SK-N-SH treated with all-trans-retinoic acid at 6 μM for 48 hours (cell line): ENCODE results near the gene GALNTL6.

Experiments
- ARNTL ChIP-seq: fragments of 450-650 bp; formaldehyde crosslinking; IDR thresholded peaks from 2 replicates; pipeline ENCODE4 v1.5.0; 2020; ENCODE audit warnings: low read depth, mild to moderate bottlenecking, moderate library complexity, borderline replicate concordance
- BACH2 ChIP-seq: fragments of 250-450 bp; sonication (Bioruptor Pico); IDR thresholded peaks from 2 replicates; pipeline ENCODE4 v1.9.0; 2021; ENCODE audit warnings: mild to moderate bottlenecking, borderline replicate concordance
- CREB5 ChIP-seq: fragments of 250-450 bp; sonication (Bioruptor Pico); IDR thresholded peaks from 2 replicates; pipeline ENCODE4 v1.5.1; 2020; ENCODE audit warnings: low read depth, mild to moderate bottlenecking, moderate library complexity
- CSDC2 ChIP-seq: fragments of 250-450 bp; sonication (Bioruptor Pico); IDR thresholded peaks from 2 replicates; pipeline ENCODE4 v1.5.0; 2020; ENCODE audit warnings: mild to moderate bottlenecking, moderate library complexity
- CSRNP3 ChIP-seq: fragments of 250-450 bp; sonication (Bioruptor Pico); IDR thresholded peaks from 2 replicates; pipeline ENCODE4 v1.5.1; 2021; ENCODE audit warnings: mild to moderate bottlenecking, moderate library complexity
- GLIS3 ChIP-seq: fragments of 250-450 bp; sonication (Bioruptor Pico); IDR thresholded peaks from 2 replicates; pipeline ENCODE4 v1.5.0; 2020; ENCODE audit warnings: mild to moderate bottlenecking, moderate library complexity
- OSR1 ChIP-seq: fragments of 250-450 bp; sonication (Bioruptor Pico); IDR thresholded peaks from 2 replicates; pipeline ENCODE4 v1.8.0; 2022; ENCODE audit warnings: moderate library complexity, mild to moderate bottlenecking, inconsistent platforms
- PATZ1 ChIP-seq: fragments of 250-450 bp; sonication (Bioruptor Pico); IDR thresholded peaks from 2 replicates; pipeline ENCODE4 v1.8.0; 2020; ENCODE audit warnings: mild to moderate bottlenecking, moderate library complexity, borderline replicate concordance
- PPARA ChIP-seq: fragments of 250-450 bp; sonication (Bioruptor Pico); IDR thresholded peaks from 2 replicates; pipeline ENCODE4 v1.5.0; 2020; ENCODE audit warnings: mild to moderate bottlenecking, borderline replicate concordance
- SNAI2 ChIP-seq: fragments of 250-450 bp; sonication (Bioruptor Pico); IDR thresholded peaks from 2 replicates; pipeline ENCODE4 v1.5.0; 2020; ENCODE audit warnings: mild to moderate bottlenecking, moderate library complexity
- TSHZ2 ChIP-seq: fragments of 250-450 bp; sonication (Bioruptor Pico); IDR thresholded peaks from 2 replicates; pipeline ENCODE4 v1.5.0; 2020; ENCODE audit warnings: mild to moderate bottlenecking, moderate library complexity
- ZFP3 ChIP-seq: fragments of 250-450 bp; sonication (Bioruptor Pico); IDR thresholded peaks from 2 replicates; pipeline ENCODE4 v1.5.0; 2020; ENCODE audit warnings: mild to moderate bottlenecking, moderate library complexity
- ZFP30 ChIP-seq: fragments of 450-650 bp; formaldehyde crosslinking; IDR thresholded peaks from 2 replicates; pipeline ENCODE4 v1.5.0; 2022; ENCODE audit warnings: mild to moderate bottlenecking, moderate library complexity
- ZNF565 ChIP-seq: fragments of 450-650 bp; formaldehyde crosslinking; conservative IDR thresholded peaks from 2 replicates; pipeline ENCODE4 v1.5.0; 2020; ENCODE audit warnings: low read depth, mild to moderate bottlenecking, moderate library complexity

- TF ChIP-seq CREB5 (CRISPR knock-in tag) (no peak), ARNTL (no peak), PPARA (no peak), OSR1 (CRISPR knock-in tag) (no peak), ZFP3 (CRISPR knock-in tag) (no peak), GLIS3 (no peak), ZFP30 (no peak), BACH2 (CRISPR knock-in tag) (no peak), CSRNP3 (CRISPR knock-in tag) (no peak), CSDC2 (CRISPR knock-in tag) (no peak), PATZ1 (CRISPR knock-in tag) (no peak), ZNF565 (CRISPR knock-in tag) (no peak), SNAI2 (CRISPR knock-in tag) (no peak), TSHZ2 (CRISPR knock-in tag) (no peak)
Measured at GRCh38 chr4:171948038-171948437, 134.8 kb downstream of the GALNTL6 start.
